GM12892 (cell line): ENCODE measurements around the gene CTNNB1.

Source experiments
- POLR2A ChIP-seq: IDR thresholded peaks from 2 replicates; pipeline ENCODE4 v1.6.1; 2011; ENCODE audit warnings: low read depth, low read length, control low read depth
- POLR2AphosphoS5 ChIP-seq: IDR thresholded peaks from 2 replicates; pipeline ENCODE4 v1.6.1; 2011; ENCODE audit warnings: low read depth, low read length, control low read depth

DNA sequence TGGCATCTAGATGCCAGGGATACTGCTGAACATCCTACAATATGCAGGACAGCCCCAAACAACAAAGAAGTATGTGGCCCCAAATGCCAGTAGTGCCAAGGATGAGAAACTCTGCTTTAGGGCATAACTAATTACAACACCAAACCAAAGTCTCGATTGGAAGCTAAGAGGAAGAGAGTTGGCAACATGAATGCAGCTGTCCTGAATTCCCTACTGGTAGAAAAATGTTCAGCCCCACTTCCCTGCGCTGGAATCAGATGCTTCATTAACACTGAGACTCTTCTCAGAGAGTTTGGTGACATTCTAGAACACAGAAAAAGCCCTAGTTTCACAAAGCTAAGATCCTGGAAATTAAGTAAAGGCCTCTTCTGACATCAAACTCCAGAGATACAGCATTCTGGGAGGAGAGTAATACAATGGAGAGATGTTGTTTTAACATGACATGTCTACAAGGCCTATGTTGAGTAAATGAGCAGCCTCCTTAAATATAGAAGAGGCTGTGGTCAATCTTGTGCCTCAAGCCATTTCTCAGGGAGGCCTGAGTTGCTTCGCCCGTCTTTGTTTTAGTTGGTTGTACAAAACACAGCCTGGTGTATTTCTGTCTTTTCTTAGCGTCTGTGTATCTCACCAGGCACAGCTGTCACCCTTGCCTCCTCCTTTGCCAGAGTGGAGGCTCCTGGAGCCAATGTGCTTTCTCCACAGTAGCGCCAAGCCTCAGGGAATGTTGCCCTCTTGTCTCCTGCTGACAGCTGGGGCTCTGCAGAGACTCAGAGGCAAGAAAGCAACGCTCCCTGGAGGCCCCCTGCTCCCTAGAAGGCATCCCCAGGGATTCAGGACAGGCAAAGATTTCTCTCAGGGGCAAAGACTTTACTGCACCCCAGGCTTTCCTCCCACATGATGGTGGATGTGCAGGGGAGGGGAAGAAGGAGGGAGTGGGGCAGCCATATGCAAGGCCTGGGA, 25.1 kb upstream of the CTNNB1 start:
- TF ChIP-seq POLR2A = no peak
- no peak for TF ChIP-seq POLR2AphosphoS5
